Measurements from ENCODE around the gene TOB2.
"Not testable (repeated sequence)": the region's sequence is repeated elsewhere in the genome, so short reads cannot be mapped to it uniquely, and the experiment has no call there.

Gene TOB2

GRCh38 chr22:41461901-41462300, 15.3 kb upstream of the TOB2 start:
- DNase-seq (ENCODE audit: low spot score) = no peak

- peak; percentile 79 for DNase-seq (ENCODE audit: low spot score)
Measured at GRCh38 chr22:41460071-41460470, 13.5 kb upstream of the TOB2 start.

GRCh38 chr22:41459431-41459830, 12.8 kb upstream of the TOB2 start:
- DNase-seq (ENCODE audit: low spot score) = no peak

- no peak for DNase-seq (ENCODE audit: low spot score)
Measured at GRCh38 chr22:41458161-41458728, 11.6 kb upstream of the TOB2 start.

- peak; percentile 100 for DNase-seq (ENCODE audit: low spot score)
Measured at GRCh38 chr22:41448189-41448808, 1.7 kb upstream of the TOB2 start.

- peak; percentile 78 for DNase-seq (ENCODE audit: low spot score)
Measured at GRCh38 chr22:41447435-41448188, 1.0 kb upstream of the TOB2 start.

- DNase-seq (ENCODE audit: low spot score) = no peak
Measured at GRCh38 chr22:41446057-41446501, 522 bp downstream of the TOB2 start.

GRCh38 chr22:41445129-41446056, 1.2 kb downstream of the TOB2 start:
- no peak for DNase-seq (ENCODE audit: low spot score)

- peak; percentile 87 for DNase-seq (ENCODE audit: low spot score)
Measured at GRCh38 chr22:41444360-41445128, 2.1 kb downstream of the TOB2 start.

GRCh38 chr22:41442240-41442792, 4.3 kb downstream of the TOB2 start:
- DNase-seq (ENCODE audit: low spot score) = peak; percentile 61

GRCh38 chr22:41440511-41440910, 6.1 kb downstream of the TOB2 start:
- not testable (repeated sequence) for DNase-seq (ENCODE audit: low spot score)

GRCh38 chr22:41437198-41437597, 9.4 kb downstream of the TOB2 start:
- no peak for DNase-seq (ENCODE audit: low spot score)

- DNase-seq (ENCODE audit: low spot score) = no peak
Measured at GRCh38 chr22:41436322-41437113, 10.1 kb downstream of the TOB2 start.

- DNase-seq (ENCODE audit: low spot score) = no peak
Measured at GRCh38 chr22:41435560-41435959, 11.0 kb downstream of the TOB2 start.

GRCh38 chr22:41434361-41435003, 12.1 kb downstream of the TOB2 start:
- DNase-seq (ENCODE audit: low spot score) = not testable (repeated sequence)

- DNase-seq (ENCODE audit: low spot score) = not testable (repeated sequence)
Measured at GRCh38 chr22:41433480-41433879, 13.1 kb downstream of the TOB2 start.

- DNase-seq (ENCODE audit: low spot score) = no peak
Measured at GRCh38 chr22:41431656-41432055, 14.9 kb downstream of the TOB2 start.

GRCh38 chr22:41429951-41430332, 16.7 kb downstream of the TOB2 start:
- DNase-seq (ENCODE audit: low spot score) = no peak

- DNase-seq (ENCODE audit: low spot score) = no peak
Measured at GRCh38 chr22:41429232-41429950, 17.2 kb downstream of the TOB2 start.

Measured in globus pallidus (tissue), 1 donor.